ENCODE data around the gene MICB. TPM values are rescaled to one million over a fixed set of nuclear protein-coding genes. Genes with fewer than 3 reads are reported as not detected.
"Not testable (repeated sequence)": the region's sequence is repeated elsewhere in the genome, so short reads cannot be mapped to it uniquely, and the experiment has no call there.

MICB gene
- total RNA-seq, 2 donors from 2014 or later, result 1.6 to 3.1 TPM

GRCh38 chr6:31495580-31495979, 2.4 kb upstream of the MICB start:
- Histone ChIP-seq H3K36me3 (no peaks in the 10 kb centered on the region), H3K4me3 (no peak overlapping the region), H3K27ac (peak overlapping the region; percentile 4 to 74), H3K9me3 (no peaks in the 10 kb centered on the region), H3K27me3 (no peaks in the 10 kb centered on the region), H3K4me1 (peaks cover 0 to 23% of the 10 kb centered on the region in 2 donors)
- DNase-seq (ENCODE audit: low spot score), result no peak
- TF ChIP-seq CTCF (IDR thresholded peaks at IDR 0.05), result no peak

- H3K36me3 ChIP-seq; H3K27ac ChIP-seq; H3K9me3 ChIP-seq; H3K27me3 ChIP-seq; H3K4me3 ChIP-seq; DNase-seq (ENCODE audit: low spot score): not testable (repeated sequence)
- H3K4me1 ChIP-seq, result peaks cover 0 to 23% of the 10 kb centered on the region in 2 donors
Measured at GRCh38 chr6:31496826-31497225, 1.1 kb upstream of the MICB start.

GRCh38 chr6:31498748-31499147, 803 bp downstream of the MICB start:
- no peak for DNase-seq (ENCODE audit: low spot score)
- no peak overlapping the region for H3K27ac ChIP-seq
- H3K27me3 ChIP-seq, result no peaks in the 10 kb centered on the region
- H3K36me3 ChIP-seq, result no peaks in the 10 kb centered on the region
- no peak for TF ChIP-seq CTCF (IDR thresholded peaks at IDR 0.05)
- no peaks in the 10 kb centered on the region for H3K9me3 ChIP-seq
- H3K4me3 ChIP-seq, result peak overlapping the region in 1 of 2 donors; percentile 59
- H3K4me1 ChIP-seq, result peaks cover 0 to 23% of the 10 kb centered on the region in 2 donors

- peaks cover 0 to 17% of the 10 kb centered on the region in 2 donors for H3K4me1 ChIP-seq
Measured at GRCh38 chr6:31499648-31500047, 1.7 kb downstream of the MICB start.

GRCh38 chr6:31502586-31502985, 4.6 kb downstream of the MICB start:
- H3K36me3 ChIP-seq, result no peaks in the 10 kb centered on the region
- no peaks in the 10 kb centered on the region for H3K9me3 ChIP-seq
- H3K27me3 ChIP-seq, result no peaks in the 10 kb centered on the region
- no peak for TF ChIP-seq CTCF (IDR thresholded peaks at IDR 0.05)
- H3K27ac ChIP-seq, result no peak overlapping the region
- H3K4me1 ChIP-seq, result peaks cover 0 to 12% of the 10 kb centered on the region in 2 donors
- DNase-seq (ENCODE audit: low spot score), result no peak
- H3K4me3 ChIP-seq, result no peak overlapping the region

More at GRCh38 chr6:31499648-31500047, 1.7 kb downstream of the MICB start:
- not testable (repeated sequence) for H3K27ac ChIP-seq; H3K36me3 ChIP-seq; H3K4me3 ChIP-seq; H3K27me3 ChIP-seq; H3K9me3 ChIP-seq; DNase-seq (ENCODE audit: low spot score)

GRCh38 chr6:31509036-31509435, 11.1 kb downstream of the MICB start:
- not testable (repeated sequence) for H3K27me3 ChIP-seq; H3K4me1 ChIP-seq; DNase-seq (ENCODE audit: low spot score); H3K27ac ChIP-seq; H3K36me3 ChIP-seq; H3K4me3 ChIP-seq; H3K9me3 ChIP-seq

GRCh38 chr6:31510007-31510406, 12.1 kb downstream of the MICB start:
- no peaks in the 10 kb centered on the region for H3K36me3 ChIP-seq
- H3K27ac ChIP-seq, result no peak overlapping the region
- no peaks in the 10 kb centered on the region for H3K27me3 ChIP-seq
- DNase-seq (ENCODE audit: low spot score), result peak; percentile 9
- no peaks in the 10 kb centered on the region for H3K9me3 ChIP-seq
- no peaks in the 10 kb centered on the region for H3K4me1 ChIP-seq
- TF ChIP-seq CTCF (IDR thresholded peaks at IDR 0.05), result no peak
- H3K4me3 ChIP-seq, result no peak overlapping the region
